Measurements from ENCODE around the gene ST8SIA3.

GRCh38 chr18:57329856-57330255, 22.5 kb upstream of the ST8SIA3 start:
- TF ChIP-seq EP300 (IDR thresholded peaks at IDR 0.05; ENCODE audit: borderline replicate concordance) (no peak), RAD21 (IDR thresholded peaks at IDR 0.05; ENCODE audit: low read depth) (no peak), USF1 (IDR thresholded peaks at IDR 0.05) (no peak), CEBPB (IDR thresholded peaks at IDR 0.05) (no peak), FOXM1 (IDR thresholded peaks at IDR 0.05; ENCODE audit: borderline replicate concordance, low read depth) (no peak)
- TF ChIP-seq, protein P1, sequence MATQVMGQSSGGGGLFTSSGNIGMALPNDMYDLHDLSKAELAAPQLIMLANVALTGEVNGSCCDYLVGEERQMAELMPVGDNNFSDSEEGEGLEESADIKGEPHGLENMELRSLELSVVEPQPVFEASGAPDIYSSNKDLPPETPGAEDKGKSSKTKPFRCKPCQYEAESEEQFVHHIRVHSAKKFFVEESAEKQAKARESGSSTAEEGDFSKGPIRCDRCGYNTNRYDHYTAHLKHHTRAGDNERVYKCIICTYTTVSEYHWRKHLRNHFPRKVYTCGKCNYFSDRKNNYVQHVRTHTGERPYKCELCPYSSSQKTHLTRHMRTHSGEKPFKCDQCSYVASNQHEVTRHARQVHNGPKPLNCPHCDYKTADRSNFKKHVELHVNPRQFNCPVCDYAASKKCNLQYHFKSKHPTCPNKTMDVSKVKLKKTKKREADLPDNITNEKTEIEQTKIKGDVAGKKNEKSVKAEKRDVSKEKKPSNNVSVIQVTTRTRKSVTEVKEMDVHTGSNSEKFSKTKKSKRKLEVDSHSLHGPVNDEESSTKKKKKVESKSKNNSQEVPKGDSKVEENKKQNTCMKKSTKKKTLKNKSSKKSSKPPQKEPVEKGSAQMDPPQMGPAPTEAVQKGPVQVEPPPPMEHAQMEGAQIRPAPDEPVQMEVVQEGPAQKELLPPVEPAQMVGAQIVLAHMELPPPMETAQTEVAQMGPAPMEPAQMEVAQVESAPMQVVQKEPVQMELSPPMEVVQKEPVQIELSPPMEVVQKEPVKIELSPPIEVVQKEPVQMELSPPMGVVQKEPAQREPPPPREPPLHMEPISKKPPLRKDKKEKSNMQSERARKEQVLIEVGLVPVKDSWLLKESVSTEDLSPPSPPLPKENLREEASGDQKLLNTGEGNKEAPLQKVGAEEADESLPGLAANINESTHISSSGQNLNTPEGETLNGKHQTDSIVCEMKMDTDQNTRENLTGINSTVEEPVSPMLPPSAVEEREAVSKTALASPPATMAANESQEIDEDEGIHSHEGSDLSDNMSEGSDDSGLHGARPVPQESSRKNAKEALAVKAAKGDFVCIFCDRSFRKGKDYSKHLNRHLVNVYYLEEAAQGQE (IDR thresholded peaks at IDR 0.05; ENCODE audit: low read depth) = no peak

All from Ishikawa (cell line).